ENCODE data around the gene FAM83G. TPM values are rescaled to one million over a fixed set of nuclear protein-coding genes. Genes with fewer than 3 reads are reported as not detected.

Gene FAM83G
- total RNA-seq, 1 donor from 2014 or later: 12.6 TPM

DNA sequence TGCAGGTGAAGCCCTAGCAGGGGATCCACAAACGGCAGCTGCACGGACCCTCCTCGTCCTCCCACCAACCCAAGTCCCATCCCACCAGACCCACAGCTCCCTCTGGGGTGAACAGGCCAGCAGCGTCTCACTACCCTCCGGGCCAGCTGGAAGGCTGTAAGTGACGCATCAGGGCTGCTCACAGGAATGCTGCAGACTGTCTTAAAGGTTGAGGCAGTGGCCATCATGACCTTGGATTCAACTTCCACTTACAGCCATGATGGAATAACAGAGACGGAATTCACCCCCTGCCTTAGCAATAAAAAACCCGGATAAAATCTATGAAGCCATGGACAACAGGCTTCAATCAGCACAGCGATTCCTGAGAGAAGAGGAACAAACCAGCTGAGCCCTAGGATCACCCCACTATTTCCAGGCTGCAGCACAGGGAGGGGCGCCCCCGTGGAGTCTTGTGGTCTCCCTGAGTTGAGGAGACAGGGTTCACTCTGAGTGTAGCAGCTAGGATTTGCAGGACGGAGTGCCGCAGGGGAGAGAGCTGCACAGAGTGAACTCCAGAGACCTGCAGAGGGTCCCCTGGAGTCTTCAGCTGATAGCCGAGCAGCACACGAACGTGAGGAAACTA is 10.5 kb downstream of the FAM83G start:
- no peak for DNase-seq (ENCODE audit: extremely low read depth, low read depth, low spot score)

DNA sequence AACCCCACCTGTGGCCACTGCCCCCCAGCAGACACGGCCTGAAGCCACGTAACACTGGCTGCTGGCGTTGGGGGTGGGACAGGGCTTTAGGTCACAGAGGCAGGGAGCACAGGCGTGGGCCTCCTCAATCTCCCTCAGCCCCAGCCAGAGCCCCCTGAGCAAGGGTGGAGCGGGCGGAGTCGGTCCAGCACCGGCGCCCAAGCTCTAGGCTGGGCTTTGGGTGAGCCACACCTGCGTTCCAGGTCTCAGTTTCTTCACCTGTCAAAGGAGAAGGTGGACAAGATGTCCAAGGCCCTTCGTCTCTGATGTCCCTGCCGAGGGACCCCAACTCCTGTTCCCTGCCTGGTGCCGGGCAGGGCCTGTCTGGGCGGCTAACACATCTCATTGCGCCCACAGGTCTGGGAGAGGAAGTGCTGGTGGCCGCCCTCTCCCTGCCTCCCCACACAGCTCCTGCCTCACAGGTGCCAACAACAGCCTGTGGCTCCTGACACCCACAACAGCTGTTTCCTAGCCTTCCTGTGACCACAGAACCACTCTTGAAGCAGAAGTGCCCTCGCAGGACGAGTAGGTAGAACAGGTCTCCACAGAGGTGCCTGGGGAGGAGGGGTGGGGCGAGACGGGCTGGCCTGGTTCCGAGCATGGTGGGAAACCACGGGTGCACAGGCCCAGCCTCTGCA is 12.0 kb downstream of the FAM83G start:
- DNase-seq (ENCODE audit: extremely low read depth, low read depth, low spot score): no peak

DNA sequence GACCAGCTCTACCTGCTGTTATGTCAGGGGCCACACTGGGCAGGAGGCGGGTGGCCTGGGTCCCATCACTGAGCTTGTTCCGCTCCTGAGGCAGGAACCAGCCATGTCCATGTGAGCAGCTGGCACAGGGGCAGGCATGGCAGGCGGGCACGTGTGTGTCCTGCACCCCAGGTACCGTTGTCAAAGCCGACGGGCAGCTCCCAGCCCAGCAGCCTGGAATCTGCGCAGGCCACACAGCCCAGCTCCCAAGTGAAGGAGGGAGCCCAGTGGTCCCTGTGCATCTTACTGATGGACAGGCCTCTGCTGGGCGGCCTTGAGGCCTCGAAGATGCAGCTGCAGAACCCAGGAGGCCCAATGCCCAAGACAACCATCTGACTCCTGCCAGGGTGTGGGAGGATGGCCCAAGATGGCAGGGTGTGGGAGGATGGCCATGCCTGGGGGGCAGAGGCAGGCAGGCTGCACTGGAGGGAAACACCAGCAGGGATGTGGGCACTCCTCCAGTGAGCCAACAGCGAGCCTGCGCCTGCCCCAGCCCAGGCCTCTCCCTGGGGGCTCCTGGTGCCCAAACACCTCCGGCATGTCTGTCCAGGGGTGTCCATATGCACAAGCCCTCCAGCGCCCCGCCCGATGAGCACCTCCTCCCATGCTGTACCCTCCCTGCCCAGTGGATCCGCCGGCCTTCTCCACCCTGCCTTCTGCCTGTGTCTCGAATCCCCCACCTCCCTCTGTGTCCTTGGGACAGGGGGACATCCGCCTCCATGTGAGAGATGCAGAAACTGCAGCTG is 12.8 kb downstream of the FAM83G start:
- DNase-seq (ENCODE audit: extremely low read depth, low read depth, low spot score): no peak

DNA sequence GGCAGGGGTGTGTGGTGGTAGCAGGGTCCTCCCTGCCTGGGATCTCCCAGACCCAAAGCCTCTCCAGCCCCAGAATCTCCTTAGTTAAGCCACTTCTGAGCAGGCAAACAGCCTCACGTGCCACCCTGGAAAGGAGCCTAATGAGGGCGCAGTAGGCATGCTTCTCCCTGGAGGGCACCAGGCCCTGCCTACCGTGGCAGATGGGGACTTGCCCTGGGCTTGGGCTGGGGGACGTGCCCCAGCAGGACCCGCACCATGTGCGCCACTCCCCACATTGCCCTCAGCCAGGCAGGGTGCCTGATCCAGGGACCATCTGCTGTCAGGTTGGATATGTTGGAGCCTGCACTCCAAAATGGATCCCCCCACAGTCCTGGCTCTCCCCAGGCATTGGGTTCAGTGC is 14.2 kb downstream of the FAM83G start:
- DNase-seq (ENCODE audit: extremely low read depth, low read depth, low spot score): no peak

DNA sequence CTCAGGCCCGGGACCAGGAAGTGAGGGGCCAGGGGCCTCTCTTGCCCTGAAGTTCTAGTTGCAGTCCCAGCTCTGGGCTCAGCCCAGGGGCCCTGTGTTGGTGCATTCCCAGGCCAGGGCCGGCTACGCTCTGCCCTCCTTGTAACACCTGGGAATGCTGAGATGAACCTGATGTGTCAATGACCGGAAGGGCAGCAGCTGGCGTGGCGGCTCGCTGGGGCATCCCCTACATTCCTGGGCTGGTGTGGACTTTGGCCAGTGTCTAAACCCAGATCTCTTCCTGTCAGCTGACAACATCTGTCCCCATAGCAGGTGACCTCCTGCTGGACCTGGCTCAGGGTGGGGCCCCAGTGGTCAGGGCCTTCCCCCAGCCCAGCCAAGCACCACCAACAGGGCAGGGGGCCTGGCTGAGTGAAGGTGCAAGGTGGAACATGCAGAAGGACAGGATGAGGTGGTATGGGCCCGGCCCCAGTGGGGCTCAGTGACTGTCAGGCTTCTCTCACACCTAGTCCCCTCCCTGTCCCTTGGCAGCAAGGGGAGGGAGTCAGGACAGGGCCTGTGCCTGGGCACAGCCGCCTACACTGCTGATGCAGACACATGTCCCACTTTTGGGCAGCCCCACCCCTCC is 15.9 kb downstream of the FAM83G start:
- no peak for DNase-seq (ENCODE audit: extremely low read depth, low read depth, low spot score)

DNA sequence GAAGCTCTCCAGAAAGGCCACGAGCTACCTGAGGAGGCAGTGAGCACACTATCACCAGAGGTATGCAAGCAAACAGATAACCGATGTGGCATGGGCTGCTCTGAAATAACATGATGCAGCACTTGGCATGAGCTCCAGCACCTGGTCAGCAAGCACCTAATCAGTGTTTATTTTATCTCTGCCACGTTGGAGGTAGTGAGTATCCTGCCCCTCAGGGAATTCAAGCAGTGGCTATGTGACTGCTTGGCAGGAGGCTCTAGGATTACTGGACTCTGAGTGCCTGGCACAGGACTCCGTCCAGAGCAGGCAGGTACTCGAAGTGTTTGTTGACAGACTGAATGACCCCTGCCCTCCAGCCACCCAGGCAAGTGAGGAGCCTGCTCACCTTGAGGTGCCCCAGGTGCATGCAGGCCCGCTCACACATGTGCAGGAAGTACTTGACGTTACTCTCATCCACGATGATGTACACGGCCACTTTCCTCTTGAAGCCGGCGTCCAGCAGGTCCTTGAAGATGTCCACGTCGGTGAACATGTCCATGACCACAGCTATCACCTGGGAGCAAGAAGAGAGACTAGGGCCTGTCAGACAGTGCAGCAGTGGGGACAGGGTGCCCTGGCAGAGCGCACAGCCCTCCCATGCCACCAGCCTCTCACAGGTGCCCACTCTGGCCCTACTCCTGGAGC is 16.6 kb downstream of the FAM83G start:
- no peak for DNase-seq (ENCODE audit: extremely low read depth, low read depth, low spot score)

DNA sequence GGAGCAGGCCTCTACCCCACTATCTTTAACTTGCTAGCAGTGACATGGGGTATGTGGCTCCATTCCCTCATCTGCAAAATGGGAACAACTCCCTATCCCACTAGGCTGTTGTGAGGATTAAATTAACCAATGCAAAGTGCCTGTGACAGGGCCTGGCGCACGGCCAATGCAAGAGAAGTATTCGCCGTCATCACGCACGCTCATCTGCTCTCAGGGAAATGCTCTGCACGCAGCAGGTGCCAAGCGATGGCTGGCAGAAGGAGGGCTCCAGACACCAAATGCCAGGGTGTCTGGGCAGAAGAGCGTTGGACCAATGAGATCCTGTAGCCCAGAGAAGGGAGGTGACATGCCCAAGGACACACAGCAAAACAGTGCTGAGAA is 17.3 kb downstream of the FAM83G start:
- DNase-seq (ENCODE audit: extremely low read depth, low read depth, low spot score): no peak

DNA sequence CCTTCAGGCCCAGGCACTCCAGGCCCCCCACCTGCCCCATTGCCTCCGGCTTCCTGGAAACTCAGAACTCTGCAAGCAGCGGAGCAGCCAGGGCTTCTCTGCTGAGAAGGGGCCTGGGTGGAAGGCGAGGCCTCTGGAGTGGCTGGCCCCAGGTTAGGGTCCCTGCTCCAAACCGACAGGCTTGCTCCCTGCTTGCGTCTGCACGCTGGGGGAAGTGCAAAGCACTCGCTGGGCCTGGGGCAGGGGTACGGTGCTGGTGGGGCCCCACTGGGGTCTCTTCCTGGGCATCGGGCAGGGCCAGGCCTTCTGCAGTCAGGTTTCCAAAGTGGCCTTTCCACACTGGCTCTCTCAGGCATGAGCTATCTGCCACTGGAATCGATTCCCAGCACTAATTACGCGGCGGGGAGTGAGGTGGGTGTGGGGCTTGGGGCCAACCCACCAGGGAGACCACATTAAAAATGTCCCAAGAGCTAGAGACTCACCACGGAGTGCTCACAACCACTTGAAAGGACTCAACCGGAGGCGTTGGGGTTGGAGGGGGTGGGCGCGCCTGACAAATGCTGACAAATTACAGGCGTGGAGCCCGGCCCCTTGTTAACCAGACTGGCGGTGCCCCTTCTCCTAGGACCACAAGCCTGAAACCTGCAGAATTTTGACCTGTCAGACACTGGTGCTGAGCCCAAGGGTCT is 17.9 kb downstream of the FAM83G start:
- no peak for DNase-seq (ENCODE audit: extremely low read depth, low read depth, low spot score)

DNA sequence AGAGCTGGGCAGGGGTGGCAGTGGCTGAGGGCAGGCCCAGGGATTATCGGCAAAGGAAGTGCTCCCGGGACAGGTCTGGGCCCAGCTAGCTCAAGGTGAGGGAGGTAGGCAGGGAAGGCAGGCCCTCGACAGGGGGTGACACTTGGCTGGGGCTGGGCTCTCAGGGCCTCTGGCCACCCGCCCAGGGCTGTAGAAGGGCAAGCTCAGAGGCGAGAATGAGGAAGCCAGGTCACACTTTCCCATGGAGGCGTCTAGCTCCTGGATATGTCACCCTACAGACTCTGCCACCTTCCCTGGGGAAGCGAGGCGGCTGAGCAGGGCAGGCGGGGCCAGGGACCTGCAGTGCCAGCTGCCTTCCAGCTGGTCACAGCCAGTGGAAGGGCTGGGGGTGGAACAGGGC is 19.1 kb downstream of the FAM83G start:
- no peak for DNase-seq (ENCODE audit: extremely low read depth, low read depth, low spot score)

DNA sequence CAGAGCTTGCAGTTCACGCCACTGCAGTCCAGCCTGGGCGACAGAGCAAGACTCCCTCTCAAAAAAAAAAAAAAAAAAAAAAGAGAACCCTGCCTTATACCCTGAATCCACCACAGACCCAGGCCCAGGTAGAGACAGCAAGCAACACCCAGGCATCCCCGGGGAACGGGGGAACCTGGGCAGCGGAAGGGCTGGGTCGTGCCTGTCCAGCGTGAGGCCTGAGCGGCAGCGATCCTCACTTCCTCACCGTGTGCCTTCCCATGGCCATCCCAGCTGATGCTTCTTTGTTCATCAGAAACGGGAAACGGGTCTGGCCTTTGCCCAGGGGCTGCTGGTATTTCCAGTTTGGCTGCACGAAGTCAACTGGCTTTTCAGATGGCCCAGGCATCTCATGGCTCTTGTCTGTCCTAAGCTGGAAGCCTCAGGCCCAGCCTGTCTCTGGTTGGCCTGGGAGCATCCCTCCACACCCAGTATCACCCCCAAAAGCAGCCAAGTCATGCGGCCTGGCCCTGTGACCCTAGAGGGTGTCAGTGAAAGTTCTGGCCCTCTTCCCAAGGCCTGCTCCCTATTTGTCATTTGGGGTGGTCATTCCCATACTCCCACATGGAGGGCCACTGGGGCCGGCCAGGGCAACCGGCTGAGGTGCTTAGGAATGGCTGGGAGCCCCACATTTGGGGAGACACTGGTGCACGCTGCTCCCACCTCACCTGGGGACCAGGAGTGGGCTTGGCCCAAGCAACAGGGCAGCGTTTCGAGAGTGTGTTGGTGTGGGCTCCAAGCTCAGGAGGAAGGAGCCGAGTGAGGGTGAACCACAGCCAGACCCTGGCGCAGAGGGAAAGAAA is 20.1 kb downstream of the FAM83G start:
- DNase-seq (ENCODE audit: extremely low read depth, low read depth, low spot score): no peak

DNA sequence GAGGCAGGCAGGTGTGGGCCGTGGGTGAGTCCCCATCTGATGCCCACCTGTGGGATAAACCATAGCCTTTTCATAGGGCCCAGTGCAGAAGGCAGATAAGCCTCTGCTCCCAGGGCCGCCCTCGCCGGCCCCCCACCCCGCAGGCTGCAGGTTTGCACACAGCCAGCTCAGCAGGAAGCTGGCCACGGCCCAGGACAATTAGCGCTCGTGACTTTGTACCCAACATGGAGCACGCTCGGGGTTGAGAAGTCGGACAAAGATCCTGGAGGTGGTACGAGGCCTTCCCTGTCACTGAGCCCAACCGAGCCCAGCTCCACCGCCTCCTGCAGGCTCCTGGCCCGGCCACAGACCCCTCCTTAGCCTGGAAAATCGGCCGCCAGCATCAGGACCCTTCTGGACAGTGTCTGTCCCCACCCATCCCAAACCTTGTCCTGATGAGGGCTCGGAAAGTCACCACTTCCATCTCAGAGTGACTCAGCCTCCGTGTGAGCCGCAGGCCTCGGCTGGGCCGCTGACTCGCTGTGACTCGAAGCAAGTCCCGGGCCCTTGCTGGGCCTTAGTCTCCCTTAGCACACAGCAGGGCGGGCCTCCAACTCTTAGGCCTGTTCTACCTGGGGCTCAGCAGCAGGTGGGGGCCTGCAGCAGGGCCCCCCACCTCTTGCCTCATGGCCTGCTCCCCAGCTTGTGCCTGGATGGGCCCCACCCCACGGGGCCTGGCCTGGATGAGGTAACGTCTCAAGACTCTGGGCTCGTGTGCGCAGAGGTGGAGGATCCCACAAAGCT is 22.7 kb downstream of the FAM83G start:
- no peak for DNase-seq (ENCODE audit: extremely low read depth, low read depth, low spot score)

DNA sequence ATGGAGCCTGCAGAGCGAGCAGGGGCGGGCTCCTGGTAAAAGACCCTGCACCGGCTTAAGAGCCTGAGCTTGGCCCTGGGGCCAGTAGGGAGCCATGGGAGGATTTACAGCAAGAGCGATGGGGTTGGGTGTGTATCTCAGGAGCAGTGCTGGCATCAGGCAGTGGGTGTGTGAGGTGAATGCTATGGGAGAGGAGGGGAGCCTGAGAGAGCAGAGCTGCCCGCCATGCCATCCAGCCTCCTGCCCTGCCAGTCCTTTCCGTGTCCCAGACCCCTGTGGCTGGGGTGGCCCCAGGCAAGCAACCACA is 23.3 kb downstream of the FAM83G start:
- DNase-seq (ENCODE audit: extremely low read depth, low read depth, low spot score): no peak

DNA sequence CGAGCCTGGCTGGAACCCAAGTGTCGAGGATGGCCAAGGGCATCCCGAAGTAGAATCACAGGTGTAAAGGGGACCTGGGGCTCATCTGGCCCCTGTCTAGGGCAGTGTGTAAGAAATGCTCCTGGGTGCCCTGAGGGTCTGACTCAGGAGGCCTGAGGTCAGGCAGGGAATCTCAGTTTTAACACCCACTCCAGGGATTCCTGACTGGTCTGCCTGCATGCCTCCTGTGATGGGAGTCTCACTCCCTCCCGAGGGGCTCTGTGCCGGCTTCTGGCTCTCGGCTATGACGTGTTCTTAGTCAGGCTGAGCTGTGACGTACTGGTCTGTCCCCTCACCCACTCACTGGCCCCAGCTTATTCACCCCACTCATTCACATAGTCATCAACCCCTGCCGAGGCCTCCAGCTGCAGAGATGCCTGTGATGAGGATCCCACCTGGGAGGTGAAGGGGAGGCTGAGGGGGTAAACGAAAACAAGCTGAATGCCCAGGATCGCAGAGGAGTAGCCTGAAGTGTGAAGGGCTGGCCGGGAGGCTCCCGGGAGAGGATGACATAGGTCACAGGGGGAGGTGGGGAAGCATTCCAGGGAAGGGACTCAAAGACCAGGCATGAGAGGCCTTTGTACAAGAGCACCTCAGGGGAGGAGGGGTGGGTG is 23.8 kb downstream of the FAM83G start:
- no peak for DNase-seq (ENCODE audit: extremely low read depth, low read depth, low spot score)

DNA sequence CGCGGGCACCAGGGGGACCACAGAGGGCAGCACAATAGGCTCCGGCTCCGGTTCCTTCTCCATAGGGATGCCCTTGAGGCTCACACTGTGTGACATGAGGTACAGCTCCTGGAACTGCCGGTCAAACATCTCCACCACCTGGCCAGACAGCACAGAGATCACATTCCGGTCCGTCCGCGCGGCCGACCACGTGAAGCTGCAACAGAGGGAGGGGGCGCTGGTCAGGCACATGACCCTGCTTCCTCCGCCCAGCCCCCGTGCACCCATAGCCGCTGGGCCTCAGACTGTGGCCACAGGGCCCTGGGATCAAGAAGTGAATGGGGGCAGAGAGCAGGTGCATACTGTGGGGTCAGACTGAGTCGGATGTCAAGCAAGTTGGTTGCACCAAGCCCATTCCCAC is 25.9 kb downstream of the FAM83G start:
- DNase-seq (ENCODE audit: extremely low read depth, low read depth, low spot score): no peak

DNA sequence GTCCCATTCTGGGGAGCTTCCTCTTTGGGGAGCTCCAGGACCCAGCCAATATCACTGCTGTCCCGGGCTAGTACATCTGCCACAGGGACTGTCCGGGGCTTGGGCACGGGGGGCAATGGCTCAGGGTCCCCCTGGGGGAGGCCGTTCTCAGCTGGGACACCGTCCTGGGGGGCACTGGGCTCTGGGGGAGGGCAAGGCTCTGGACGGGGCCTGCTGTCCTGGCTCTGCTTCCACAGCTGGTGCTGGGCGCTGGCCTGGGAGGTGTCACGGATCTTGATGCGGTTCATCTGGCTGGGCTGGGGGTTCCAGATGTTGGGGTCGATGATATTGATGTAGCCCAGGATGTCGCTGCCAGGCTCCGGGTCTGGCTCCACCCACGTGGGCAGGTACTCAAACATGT is 26.5 kb downstream of the FAM83G start:
- DNase-seq (ENCODE audit: extremely low read depth, low read depth, low spot score): no peak

DNA sequence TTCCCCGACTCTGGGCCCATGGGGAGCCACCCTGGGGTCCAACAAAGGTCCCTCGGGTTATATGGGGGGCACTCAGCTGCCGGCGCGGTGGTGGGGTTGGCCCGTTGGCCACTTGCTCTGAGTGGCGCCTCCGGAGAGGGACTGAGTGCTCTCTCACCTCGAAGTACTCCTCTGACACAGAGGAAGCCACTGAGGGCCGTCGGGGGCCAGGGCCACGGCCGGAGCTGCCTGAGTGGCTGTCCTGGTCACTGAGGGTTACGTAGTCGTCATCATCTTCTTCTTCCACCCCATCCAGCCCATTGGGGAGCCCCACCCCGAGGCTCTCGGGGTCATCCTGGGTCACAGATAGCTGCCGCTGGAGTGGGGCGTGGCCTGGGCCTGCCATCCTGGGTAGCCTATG is 26.9 kb downstream of the FAM83G start:
- DNase-seq (ENCODE audit: extremely low read depth, low read depth, low spot score): no peak

DNA sequence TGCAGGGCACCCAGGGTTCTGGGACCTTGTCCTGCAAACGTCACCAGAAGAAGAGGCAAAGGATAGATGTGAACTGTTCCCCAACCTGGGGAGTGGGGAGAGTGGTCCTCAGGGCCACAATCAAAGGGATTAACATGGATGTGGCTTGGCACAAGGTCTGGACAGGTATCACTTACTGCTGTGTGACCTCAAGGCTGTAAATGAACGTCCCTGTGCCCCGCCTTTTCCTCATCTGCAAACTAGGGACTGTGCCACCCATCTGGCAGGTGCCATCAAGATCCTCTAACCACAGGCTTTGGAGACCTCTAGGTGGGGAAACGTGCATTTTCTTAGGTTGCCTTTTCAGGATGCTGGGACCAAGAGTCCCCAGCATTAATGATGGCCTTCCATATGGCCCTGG is 27.5 kb downstream of the FAM83G start:
- DNase-seq (ENCODE audit: extremely low read depth, low read depth, low spot score): no peak

DNA sequence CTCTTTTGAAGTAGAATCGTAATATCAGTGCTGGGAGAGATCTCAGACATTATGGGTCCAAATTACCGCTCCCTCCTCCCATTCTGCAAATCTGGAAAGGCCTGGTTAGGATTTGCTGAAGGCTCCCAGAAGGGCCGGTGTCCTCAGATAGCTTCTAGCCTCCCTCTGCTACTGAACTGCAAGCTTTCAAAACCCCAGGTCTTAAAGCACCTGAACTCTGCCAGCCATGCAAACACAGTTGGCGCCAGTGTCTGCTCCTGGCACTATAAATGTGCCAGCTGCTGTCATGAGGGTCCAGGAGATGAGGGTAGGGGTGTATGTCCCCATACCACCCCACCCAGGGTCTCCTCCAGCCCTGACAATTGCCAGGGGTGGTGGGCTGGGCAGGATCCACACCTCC is 28.4 kb downstream of the FAM83G start:
- no peak for DNase-seq (ENCODE audit: extremely low read depth, low read depth, low spot score)

DNA sequence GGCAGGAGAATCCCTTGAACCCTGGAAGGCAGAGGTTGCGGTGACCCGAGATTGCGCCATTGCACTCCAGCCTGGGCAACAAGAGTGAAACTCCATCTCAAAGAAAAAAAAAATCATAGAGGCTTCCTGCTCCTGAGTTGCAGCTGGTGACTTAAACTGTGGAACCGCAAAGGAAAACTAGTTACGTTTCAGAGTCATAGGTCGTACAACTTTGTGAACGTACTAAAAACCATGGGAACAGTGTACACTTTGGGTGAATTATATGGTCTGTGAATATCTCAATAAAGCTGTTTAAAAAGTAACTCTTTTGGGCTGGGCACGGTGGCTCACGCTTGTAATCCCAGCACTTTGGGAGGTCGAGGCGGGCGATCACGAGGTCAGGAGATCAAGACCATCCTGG is 29.0 kb downstream of the FAM83G start:
- DNase-seq (ENCODE audit: extremely low read depth, low read depth, low spot score): no peak

Measured in glomerular endothelial cell (primary cell).